LNCaP clone FGC (cell line): ENCODE results near the gene CLPTM1L.

Source experiments
- DNase-seq: peaks from one replicate; pipeline ENCODE4 v3.0.0-alpha.2; 2011; ENCODE audit warnings: low read depth
- H3K4me3 ChIP-seq: 2 replicates; pipeline ENCODE4 v1.5.1; 2011; ENCODE audit warnings: mild to moderate bottlenecking, low read depth, low read length, control low read depth
- TF ChIP-seq, protein P1 (sequence below): IDR thresholded peaks from 2 replicates; pipeline ENCODE4 v1.5.1; 2012; ENCODE audit warnings: mild to moderate bottlenecking; ENCODE audit not compliant: control insufficient read depth, insufficient read depth; ENCODE audit errors: extremely low read depth

The CLPTM1L gene

DNA sequence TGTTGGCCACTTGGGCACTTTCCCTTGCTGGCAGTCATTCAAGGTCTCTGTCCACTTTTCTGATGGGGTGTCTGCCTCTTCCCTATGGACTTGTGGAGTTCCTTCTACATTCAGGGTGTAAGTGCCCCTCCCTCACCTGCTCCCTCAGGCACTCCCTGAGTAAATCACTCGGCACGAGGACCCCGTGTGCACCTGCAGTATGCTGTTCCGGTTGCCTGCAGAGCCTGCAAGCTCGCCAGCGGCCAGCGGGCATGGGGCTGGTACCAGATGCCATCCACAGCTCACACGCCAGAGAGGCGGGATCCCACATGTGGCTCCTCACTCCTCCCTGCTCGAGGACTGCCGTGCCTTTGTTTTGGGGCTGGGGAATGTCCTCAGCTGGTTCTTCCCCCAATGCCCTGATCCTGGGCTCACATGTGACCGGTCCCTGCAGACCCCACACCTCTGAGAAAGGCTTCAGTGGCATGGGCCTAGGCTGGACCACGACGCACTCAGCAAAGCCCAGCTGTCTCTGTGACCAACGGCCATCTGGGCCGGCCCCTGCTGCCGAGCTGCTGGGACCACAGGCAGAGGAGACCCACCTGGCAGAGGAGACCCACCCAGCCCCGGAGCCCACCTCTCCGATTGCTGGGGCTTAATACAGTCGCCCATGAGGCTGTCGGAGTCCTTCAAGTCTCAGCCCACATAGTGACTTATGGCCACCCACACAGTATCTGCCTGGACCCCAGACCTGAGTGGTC, 46.1 kb upstream of the CLPTM1L start:
- no peak for DNase-seq
- TF ChIP-seq, protein P1, sequence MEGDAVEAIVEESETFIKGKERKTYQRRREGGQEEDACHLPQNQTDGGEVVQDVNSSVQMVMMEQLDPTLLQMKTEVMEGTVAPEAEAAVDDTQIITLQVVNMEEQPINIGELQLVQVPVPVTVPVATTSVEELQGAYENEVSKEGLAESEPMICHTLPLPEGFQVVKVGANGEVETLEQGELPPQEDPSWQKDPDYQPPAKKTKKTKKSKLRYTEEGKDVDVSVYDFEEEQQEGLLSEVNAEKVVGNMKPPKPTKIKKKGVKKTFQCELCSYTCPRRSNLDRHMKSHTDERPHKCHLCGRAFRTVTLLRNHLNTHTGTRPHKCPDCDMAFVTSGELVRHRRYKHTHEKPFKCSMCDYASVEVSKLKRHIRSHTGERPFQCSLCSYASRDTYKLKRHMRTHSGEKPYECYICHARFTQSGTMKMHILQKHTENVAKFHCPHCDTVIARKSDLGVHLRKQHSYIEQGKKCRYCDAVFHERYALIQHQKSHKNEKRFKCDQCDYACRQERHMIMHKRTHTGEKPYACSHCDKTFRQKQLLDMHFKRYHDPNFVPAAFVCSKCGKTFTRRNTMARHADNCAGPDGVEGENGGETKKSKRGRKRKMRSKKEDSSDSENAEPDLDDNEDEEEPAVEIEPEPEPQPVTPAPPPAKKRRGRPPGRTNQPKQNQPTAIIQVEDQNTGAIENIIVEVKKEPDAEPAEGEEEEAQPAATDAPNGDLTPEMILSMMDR = no peak
- H3K4me3 ChIP-seq = no peak overlapping the region

DNA sequence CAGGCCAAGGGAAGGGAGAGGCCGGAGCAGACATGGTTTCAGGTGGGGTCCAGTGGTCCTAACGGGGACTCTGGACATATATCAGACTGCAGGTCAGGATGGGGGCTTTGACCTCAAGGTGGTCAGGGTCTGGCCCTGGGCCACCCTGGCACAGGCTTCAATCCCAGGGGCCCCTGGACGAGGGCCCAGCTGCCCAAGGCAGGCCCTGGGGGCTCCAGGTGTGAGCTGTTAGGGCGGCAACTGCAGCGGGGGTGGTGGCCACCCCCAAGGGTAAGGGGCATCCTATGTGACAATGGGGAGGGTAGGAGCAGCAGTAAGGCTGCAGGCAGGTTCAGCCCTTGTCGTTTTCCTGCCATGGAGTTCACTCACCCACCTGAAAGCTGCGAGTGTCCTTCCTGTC, 45.4 kb upstream of the CLPTM1L start:
- TF ChIP-seq, protein P1 = no peak
- no peak overlapping the region for H3K4me3 ChIP-seq
- DNase-seq = no peak

DNA sequence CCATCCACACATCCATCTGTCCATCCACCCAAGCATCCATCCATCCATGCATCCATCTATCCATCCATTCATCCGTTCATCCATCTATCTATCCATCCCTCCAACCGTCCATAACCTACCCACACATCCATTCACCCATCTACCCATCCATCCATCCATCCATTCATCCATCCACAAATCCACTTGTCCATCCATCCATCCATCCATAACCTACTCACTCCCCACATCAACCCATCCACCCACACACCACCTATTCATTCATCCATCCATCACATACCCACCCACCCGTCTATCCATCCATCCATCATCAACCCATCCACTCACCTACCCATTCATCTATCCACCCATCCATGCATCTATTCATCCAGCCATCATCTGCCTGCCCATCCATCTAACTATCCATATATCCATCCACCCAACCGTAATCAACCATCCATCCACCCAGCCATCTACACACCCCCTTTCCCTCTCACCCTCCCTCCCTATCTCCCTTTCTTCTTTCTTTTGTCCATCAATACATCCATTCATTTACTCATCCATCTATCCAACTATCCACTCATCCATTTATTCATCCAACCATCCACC, 43.6 kb upstream of the CLPTM1L start:
- TF ChIP-seq, protein P1 = no peak
- no peak overlapping the region for H3K4me3 ChIP-seq
- DNase-seq = no peak

DNA sequence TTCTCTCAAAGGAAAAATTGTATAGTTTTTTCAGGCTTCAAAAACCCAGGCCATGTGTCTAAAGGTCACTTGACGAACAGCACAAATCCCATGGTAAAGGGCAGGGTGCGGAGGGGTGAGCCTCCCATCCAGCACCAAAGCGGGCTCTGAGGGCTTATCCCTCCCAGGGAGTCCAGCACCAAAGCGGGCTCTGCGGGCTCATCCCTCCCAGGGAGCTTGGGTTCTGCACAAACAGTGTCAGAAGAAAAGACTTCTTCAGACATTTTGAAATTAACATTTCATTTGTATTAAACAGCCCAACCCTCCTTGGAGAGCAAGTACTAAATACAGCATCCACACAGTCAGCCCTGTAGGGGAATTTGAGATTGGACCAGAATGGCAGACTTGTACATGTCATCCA, 43.0 kb upstream of the CLPTM1L start:
- DNase-seq = no peak
- H3K4me3 ChIP-seq = no peak overlapping the region
- TF ChIP-seq, protein P1 = no peak

DNA sequence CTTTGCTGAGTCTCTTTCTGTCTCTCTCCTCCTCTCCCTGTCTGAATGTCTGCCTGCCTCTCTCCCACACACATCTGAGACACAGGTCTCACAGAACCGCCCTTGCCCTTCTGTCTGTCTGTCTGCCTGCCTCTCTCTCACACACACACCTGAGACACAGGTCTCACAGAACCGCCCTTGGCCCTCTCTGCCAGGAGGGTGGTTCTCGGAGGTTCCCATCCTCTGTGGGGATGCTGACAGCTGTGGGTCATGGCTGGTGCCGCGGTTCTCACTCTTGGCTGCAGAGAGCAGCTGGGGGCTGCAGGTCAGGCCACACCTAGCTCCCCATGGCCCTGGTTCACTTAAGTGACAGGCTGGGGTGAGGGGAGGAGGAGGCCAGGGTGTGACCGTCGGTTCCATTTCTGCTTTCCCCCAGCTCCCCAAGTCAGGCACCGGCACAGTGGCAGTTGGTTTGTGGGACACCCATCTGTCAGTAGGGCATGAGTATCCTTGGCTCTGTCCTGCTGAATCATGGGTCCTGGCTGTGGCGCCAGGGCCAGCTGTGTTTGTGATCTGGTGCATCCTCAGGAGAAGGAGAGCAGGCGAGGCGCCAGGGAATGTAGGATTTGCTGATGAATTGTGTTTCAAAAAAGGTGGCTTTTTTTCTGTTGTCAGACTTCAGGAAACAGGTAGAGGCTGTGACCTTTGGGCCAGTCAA, 42.3 kb upstream of the CLPTM1L start:
- TF ChIP-seq, protein P1 = no peak
- DNase-seq = peak; percentile 40

DNA sequence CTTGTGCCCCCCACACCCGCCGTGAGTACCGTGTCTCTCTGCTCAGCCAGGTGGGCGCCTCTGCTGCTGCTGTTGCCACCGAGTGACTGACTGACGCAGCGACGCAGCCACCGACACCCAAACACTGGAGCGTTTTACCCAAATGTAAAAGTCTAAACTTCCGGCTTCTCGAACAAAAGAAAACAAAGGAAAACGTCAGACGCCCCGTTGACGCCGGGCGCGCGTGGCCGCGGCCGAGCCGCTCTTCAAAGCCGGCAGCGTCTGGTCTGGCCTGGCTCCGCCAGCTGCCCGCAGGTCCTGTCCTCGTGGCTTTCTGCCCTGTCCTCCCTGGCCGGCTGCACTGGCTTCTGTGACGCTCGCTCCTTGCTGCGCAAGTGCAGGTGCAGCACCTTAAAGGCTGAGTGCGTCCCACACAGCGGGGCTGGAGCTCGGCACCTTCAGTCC, 41.4 kb upstream of the CLPTM1L start:
- peak overlapping the region; percentile 57 for H3K4me3 ChIP-seq
- peak; percentile 69 for DNase-seq
- TF ChIP-seq, protein P1 = no peak

More for the DNA sequence above, 42.3 kb upstream of the CLPTM1L start:
- no peak overlapping the region for H3K4me3 ChIP-seq
